GM19467 (cell line): ENCODE data around the gene TNK2.
"Not testable (repeated sequence)": the region's sequence is repeated elsewhere in the genome, so short reads cannot be mapped to it uniquely, and the experiment has no call there.

Experiments
- ATAC-seq: cut with Tn5 transposase; IDR thresholded peaks from one replicate; pipeline ENCODE4 v1.9.1; 2021; ENCODE audit warnings: mild to moderate bottlenecking, moderate library complexity; ENCODE audit not compliant: unreplicated experiment

TNK2 gene

DNA sequence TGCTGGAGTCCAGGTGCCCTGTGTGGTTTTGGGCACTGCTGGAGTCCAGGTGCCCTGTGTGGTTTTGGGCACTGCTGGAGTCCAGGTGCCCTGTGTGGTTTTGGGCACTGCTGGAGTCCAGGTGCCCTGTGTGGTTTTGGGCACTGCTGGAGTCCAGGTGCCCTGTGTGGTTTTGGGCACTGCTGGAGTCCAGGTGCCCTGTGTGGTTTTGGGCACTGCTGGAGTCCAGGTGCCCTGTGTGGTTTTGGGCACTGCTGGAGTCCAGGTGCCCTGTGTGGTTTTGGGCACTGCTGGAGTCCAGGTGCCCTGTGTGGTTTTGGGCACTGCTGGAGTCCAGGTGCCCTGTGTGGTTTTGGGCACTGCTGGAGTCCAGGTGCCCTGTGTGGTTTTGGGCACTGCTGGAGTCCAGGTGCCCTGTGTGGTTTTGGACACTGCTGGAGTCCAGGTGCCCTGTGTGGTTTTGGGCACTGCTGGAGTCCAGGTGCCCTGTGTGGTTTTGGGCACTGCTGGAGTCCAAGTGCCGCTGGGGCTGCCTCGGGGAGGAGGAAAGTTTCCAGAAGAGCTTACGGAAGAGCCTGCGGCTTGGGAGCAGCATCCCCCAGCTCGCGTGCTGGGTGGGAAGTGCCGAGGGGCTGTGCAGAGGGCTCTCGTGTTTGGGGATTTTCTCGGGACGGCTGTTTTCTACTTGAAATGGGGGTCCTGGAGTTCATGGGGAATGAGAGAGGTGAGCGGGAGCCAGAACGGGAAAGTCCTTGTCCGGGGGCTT lies 83.7 kb downstream of the TNK2 start:
- not testable (repeated sequence) for ATAC-seq

DNA sequence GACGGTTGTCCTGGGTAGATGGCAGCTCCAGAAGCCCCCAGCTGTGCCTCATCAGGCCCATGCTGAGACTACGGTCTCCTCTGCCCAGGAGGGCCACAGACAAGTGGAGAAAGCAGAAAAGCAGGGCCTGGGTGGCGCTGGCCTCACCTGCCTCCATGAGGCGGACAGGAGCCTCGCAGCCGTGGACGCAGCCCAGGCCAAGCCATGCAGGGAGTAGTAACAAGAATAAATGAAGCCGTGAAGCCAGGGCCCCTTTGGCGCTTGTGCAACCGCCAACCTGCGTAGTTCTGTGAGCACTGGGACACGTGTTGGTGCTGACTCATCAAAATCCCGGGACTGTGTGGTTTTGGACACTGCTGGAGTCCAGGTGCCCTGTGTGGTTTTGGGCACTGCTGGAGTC lies 84.4 kb downstream of the TNK2 start:
- ATAC-seq: no peak

DNA sequence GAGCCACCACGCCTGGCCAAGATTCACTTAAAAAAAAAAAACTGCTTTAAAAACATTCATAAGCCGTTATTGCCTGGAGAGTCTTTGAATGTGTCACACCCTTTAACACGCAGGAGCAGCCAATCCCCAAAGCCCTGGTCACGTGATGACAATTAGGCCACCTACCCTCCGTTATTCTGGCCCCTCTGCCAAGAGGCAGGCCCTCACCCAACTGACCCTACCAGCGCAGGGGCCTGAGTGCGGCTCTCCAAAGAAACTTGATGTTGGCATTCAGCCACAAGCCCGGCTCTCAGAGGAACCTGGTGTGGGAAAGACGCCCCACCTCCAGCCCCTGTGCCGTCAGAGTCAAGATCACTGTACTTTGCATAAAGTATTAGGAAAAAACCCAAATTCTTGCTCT lies 85.1 kb downstream of the TNK2 start:
- ATAC-seq: no peak

GRCh38 chr3:195822131-195822696 lies 86.1 kb downstream of the TNK2 start:
- ATAC-seq: no peak

- no peak for ATAC-seq
Measured at GRCh38 chr3:195821403-195822130, 86.8 kb downstream of the TNK2 start.

GRCh38 chr3:195820901-195821300 lies 87.5 kb downstream of the TNK2 start:
- no peak for ATAC-seq

DNA sequence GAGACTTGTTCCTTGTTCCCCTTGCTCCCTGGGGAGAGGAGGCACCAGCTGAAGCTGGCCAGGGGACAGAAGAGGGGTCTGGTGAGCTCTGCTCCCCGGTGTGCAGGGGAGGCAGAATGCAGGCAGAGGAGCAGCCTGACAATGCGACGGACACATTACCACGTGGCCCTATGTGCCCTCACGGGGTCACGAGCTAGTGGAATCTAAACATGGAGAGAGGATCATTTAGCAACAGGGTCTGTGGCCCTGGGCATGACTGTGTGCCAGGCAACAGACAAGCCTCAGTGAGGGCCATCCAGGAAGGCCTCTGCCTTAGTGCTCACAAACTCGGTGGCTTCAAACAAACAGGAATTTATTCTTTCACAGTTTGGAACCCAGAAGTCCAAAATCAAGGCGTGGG lies 88.2 kb downstream of the TNK2 start:
- ATAC-seq: no peak

DNA sequence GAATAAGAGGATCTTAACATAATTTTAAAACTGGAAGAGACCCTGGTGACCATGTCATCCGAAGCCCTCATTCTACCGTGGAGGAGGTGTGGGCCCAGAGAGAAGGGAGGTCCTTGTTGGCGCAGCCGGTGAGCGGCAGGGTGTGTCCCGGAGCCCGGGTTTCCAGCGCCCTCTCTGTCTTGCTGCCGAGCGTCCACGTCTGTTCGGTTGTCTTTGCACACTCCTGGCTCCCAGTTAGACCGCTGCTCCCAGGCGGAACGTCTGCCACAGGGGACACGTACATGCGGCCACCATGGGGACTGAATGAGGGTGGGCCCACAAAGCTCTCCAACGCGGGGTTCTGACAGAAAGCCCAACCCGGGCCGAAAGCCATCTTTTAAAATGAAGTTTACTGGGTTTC lies 90.0 kb downstream of the TNK2 start:
- ATAC-seq: no peak

DNA sequence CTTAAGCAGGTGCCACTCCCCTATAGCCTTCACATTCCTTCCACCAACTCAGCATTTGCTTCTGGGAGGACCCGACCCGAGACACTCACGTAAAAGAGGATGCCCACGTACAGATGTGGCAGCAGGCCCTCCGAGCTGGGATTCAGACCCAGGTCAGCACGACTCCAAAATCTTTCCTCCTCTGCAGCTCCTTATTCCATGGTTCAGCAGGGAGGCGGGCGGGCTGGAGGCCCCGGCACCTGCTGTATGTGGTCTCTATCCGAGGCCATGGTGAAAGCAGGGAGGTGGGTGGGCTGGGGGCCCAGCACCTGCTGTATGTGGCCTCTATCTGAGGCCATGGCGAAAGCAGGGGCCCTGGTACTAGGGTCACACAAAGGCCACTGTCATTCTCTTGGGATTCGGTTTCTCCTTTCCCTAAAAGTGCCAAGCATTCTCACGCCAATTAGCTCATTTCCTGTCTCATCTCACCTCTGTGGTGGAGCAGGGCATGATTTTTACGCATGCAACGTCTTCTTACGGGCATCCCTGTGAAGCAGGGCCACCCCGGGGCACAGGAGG lies 90.7 kb downstream of the TNK2 start:
- ATAC-seq: no peak

GRCh38 chr3:195816276-195816913 lies 92.0 kb downstream of the TNK2 start:
- ATAC-seq: not testable (repeated sequence)

DNA sequence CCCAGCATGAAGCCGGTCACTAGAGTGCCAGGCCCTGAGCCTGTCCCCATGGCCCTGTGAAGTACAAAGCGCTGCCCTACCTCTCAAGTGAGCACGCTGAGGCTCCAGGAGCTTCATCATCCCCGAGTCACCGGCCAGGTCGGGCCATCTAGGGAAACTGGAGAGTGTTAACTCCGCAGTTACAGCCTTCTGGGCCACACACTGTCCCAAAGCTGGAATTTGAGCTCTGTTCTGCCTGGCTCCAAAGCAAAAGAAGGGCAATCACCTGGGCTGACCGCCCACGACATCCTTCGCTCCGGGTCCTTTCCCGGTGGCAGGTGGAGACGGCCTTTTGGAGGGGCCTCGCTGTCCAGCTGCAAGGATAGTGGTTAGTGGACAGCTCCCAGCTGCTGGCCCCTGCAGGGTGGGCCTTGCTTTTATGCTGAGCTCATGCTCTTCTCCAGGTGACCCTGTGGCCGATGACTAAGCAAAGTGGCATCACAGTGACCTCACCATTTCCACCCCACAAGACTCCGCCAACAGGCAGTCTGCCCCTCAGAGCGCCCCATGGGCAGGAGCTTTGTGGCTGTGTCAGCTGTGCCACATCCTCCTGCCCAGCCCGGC lies 93.1 kb downstream of the TNK2 start:
- no peak for ATAC-seq

DNA sequence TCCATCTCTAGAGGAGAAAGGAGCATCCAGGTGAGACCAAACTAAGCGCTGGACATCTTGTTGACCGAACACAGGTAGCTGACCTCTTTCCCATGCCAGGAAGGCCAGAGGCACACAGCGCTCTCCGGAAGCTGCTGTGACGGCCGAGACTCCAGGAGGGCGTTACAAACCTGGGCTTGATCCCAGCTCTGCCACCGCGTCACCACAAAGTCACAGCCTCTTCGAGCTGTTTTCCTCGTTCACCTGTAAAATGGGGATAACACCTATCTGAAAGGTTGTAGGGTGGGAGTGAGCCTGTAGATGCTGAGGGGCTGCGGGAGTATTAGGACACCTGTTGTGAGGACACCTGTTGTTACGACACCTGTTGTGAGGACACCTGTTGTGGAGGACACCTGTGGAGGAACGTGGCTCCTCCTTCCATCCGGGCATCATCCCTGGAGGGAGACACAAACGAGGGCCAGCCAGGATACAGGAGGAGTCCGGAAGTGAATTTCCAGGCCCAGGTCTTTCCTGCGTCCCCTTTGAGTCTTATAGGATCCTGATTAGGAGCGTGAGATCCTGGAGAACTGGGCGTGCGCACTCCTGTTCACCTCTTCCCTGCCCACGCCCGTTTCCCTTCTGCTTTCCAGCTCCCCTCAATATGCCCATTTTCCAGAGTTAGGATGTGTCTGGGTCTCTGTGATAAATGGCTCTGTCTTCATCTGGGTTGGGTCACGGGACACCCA lies 94.3 kb downstream of the TNK2 start:
- ATAC-seq: no peak
